H1 (cell line): ENCODE measurements around the gene NME3. TPM values are rescaled to one million over a fixed set of nuclear protein-coding genes. Genes with fewer than 3 reads are reported as not detected.

Source experiments
- BCL11A ChIP-seq, 2 experiments: IDR thresholded peaks; one replicate each; pipeline ENCODE4 v1.6.1; 2011; ENCODE audit warnings: low read depth in 2 of 2, low read length in 2 of 2, mild to moderate bottlenecking in 2 of 2
- CBX8 ChIP-seq: fragments of 300-800, 300-1000 bp; sonication (generic); IDR thresholded peaks from 2 replicates; pipeline ENCODE4 v1.7.1; 2016; ENCODE audit warnings: low read depth, low read length, borderline replicate concordance
- CREB1 ChIP-seq: IDR thresholded peaks from 2 replicates; pipeline ENCODE4 v1.6.1; 2012; ENCODE audit warnings: inconsistent platforms
- GABPA ChIP-seq: IDR thresholded peaks from 2 replicates; pipeline ENCODE4 v1.6.1; 2011; ENCODE audit warnings: mild to moderate bottlenecking, low read length, moderate library complexity, borderline replicate concordance; ENCODE audit not compliant: insufficient read depth
- JUND ChIP-seq: IDR thresholded peaks from 2 replicates; pipeline ENCODE4 v1.6.1; 2011; ENCODE audit warnings: mild to moderate bottlenecking, improper control_type of control experiment, low read length
- NANOG ChIP-seq: IDR thresholded peaks from 2 replicates; pipeline ENCODE4 v1.6.1; 2011; ENCODE audit warnings: low read length, low read depth, mild to moderate bottlenecking, inconsistent platforms; ENCODE audit not compliant: insufficient read depth, poor library complexity, severe bottlenecking
- RAD21 ChIP-seq, 2 experiments: IDR thresholded peaks in 1 of 2; conservative IDR thresholded peaks in 1 of 2; 2 replicates each; pipeline ENCODE4 v1.6.1; 2011; ENCODE audit warnings: low read depth in 2 of 2, low read length in 2 of 2, improper control_type of control experiment in 1 of 2, inconsistent platforms in 1 of 2, mild to moderate bottlenecking in 1 of 2, moderate library complexity in 1 of 2
- RBBP5 ChIP-seq: IDR thresholded peaks from 2 replicates; pipeline ENCODE4 v1.7.1; 2012; ENCODE audit warnings: low read depth, mild to moderate bottlenecking, inconsistent platforms, low read length, moderate library complexity, borderline replicate concordance
- RFX5 ChIP-seq: IDR thresholded peaks from 2 replicates; pipeline ENCODE4 v1.6.1; 2011; ENCODE audit warnings: low read depth, low read length, improper control_type of control experiment, borderline replicate concordance
- RXRA ChIP-seq: IDR thresholded peaks from 2 replicates; pipeline ENCODE4 v1.6.1; 2011; ENCODE audit warnings: low read depth, mild to moderate bottlenecking, low read length, moderate library complexity; ENCODE audit not compliant: insufficient read depth
- SP1 ChIP-seq: IDR thresholded peaks from 2 replicates; pipeline ENCODE4 v1.6.1; 2011; ENCODE audit warnings: low read depth, low read length
- SP4 ChIP-seq: IDR thresholded peaks from 2 replicates; pipeline ENCODE4 v1.6.1; 2012; ENCODE audit warnings: low read length, inconsistent platforms
- TAF1 ChIP-seq: IDR thresholded peaks from 2 replicates; pipeline ENCODE4 v1.6.1; 2011; ENCODE audit warnings: mild to moderate bottlenecking, low read depth, low read length
- TAF7 ChIP-seq: optimal IDR thresholded peaks from 2 replicates; pipeline ENCODE3; 2011; ENCODE audit warnings: low read depth, mild to moderate bottlenecking, inconsistent platforms, low read length, moderate library complexity, borderline replicate concordance
- TBP ChIP-seq: IDR thresholded peaks from 2 replicates; pipeline ENCODE4 v1.6.1; 2011; ENCODE audit warnings: low read depth, low read length, improper control_type of control experiment
- TCF12 ChIP-seq: IDR thresholded peaks from 2 replicates; pipeline ENCODE4 v1.6.1; 2011; ENCODE audit warnings: low read depth, mild to moderate bottlenecking, low read length
- YY1 ChIP-seq: IDR thresholded peaks from 2 replicates; pipeline ENCODE4 v1.6.1; 2011; ENCODE audit warnings: low read depth, mild to moderate bottlenecking, low read length
- ZNF274 ChIP-seq: IDR thresholded peaks from 2 replicates; pipeline ENCODE4 v1.7.0; 2012; ENCODE audit warnings: low read length, borderline replicate concordance; ENCODE audit errors: extremely low read depth
- polyA plus RNA-seq, 7 experiments: library from polyadenylated mRNA; depleted of rRNA in 3 of 7; stranded (reverse) in 5 of 7; unstranded in 2 of 7; fragments of >200 nt in 5 of 7; fragments of 200-250 nt in 2 of 7; gene quantifications; 1 replicate in 5 of 7; 2 replicates in 1 of 7; 4 replicates in 1 of 7; pipeline versions ENCODE4 v1.2.1 to v1.2.3, GENCODE V29; 2011 to 2013; ENCODE audit warnings: missing spikeins in 2 of 7, mixed read lengths in 2 of 7
- total RNA-seq: library from RNA; stranded (reverse); fragmentation: NEBNext Ultra II Directional; extraction: Animal tissue kit (Norgen Biotek cat#: 25700); gene quantifications from 2 replicates; pipeline ENCODE4 v1.2.1, GENCODE V29; 2021
- TF ChIP-seq, protein P1 (sequence below): IDR thresholded peaks from 2 replicates; pipeline ENCODE4 v1.6.1; 2012; ENCODE audit warnings: inconsistent platforms
- TF ChIP-seq, protein P2 (sequence below), 3 experiments: IDR thresholded peaks; 1 replicate in 2 of 3; 2 replicates in 1 of 3; pipeline versions ENCODE4 v1.5.1 to v1.6.1; 2011; ENCODE audit warnings: low read length in 3 of 3, mild to moderate bottlenecking in 3 of 3, inconsistent platforms in 2 of 3, low read depth in 1 of 3, moderate library complexity in 1 of 3; ENCODE audit not compliant: insufficient read depth in 1 of 3; ENCODE audit errors: control extremely low read depth in 1 of 3

NME3 gene
- total and polyA plus RNA-seq, 2 of the 8 experiments (the other 6 are each of a cell fraction or from before 2014, with no cell fraction given): 72.5 to 163 TPM

DNA sequence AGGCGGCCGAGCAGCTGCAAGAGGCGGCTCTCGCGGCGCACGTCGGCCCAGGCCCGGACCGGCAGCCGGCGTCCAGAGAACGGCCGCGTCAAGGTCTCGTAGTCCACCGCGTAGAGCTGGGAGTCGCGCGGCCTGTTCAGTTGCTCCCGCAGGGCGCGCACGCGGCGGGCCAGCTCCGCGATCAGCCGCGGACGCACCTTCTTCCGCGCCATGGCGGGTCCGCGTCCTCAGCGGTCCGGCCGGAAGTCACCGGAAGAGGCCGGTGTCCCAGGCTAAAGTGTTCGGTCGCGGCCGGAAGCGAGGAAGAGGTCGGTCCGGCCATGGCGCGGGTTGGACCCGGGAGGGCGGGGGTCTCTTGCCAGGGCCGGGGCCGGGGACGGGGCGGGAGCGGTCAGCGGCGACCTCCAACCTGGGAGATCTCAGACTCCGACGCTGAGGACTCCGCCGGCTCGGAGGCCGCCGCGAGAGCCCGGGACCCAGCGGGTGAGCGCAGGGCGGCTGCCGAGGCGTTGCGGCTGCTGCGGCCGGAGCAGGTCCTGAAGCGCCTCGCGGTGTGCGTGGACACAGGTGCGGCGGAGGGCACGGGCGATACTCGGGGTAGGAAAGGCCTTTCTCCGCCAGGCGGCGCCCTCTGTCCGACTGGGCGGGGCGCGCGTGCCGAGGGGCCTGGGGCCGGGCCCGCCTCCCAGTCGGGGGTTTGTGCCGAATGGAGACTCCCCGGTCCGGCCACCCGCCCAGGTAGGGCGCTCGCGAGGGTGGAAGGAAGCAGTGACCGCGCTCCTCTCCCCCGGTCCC is 1.8 kb upstream of the NME3 start, which contains the start of gene MRPS34 (continued):
- TF ChIP-seq CREB1: peak; percentile 71
- TF ChIP-seq YY1: peak; percentile 92
- no peak for TF ChIP-seq NANOG
- TF ChIP-seq TCF12: 0 out of 2 replicates have a peak, but pooled peaks have one; percentile 48
- no peak for TF ChIP-seq SP1
- TF ChIP-seq SP4: peak; percentile 23; the same call in 1 of the 2 replicates
- peak; percentile 27 to 50; a peak in 3 of 4 replicates for TF ChIP-seq RAD21 (IDR thresholded peaks at IDR 0.05 in 1 of 2, conservative IDR thresholded peaks at IDR 0.05 in 1 of 2; ENCODE audit: low read depth in 2 of 2, low read length in 2 of 2)
- TF ChIP-seq BCL11A (IDR thresholded peaks at IDR 0.05; ENCODE audit: low read depth in 2 of 2, low read length in 2 of 2): no peak
- TF ChIP-seq, protein P1, sequence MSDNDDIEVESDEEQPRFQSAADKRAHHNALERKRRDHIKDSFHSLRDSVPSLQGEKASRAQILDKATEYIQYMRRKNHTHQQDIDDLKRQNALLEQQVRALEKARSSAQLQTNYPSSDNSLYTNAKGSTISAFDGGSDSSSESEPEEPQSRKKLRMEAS: peak; percentile 81
- TF ChIP-seq, protein P2, sequence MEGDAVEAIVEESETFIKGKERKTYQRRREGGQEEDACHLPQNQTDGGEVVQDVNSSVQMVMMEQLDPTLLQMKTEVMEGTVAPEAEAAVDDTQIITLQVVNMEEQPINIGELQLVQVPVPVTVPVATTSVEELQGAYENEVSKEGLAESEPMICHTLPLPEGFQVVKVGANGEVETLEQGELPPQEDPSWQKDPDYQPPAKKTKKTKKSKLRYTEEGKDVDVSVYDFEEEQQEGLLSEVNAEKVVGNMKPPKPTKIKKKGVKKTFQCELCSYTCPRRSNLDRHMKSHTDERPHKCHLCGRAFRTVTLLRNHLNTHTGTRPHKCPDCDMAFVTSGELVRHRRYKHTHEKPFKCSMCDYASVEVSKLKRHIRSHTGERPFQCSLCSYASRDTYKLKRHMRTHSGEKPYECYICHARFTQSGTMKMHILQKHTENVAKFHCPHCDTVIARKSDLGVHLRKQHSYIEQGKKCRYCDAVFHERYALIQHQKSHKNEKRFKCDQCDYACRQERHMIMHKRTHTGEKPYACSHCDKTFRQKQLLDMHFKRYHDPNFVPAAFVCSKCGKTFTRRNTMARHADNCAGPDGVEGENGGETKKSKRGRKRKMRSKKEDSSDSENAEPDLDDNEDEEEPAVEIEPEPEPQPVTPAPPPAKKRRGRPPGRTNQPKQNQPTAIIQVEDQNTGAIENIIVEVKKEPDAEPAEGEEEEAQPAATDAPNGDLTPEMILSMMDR (IDR thresholded peaks at IDR 0.05; ENCODE audit: control extremely low read depth in 1 of 3, insufficient read depth in 1 of 3, low read depth in 1 of 3, low read length in 3 of 3): peak in 2 of 3 experiments; percentile 70 to 80; a peak in 3 of 4 replicates
- no peak for TF ChIP-seq RFX5
- peak; percentile 94 for TF ChIP-seq TAF1
- TF ChIP-seq ZNF274: no peak
- TF ChIP-seq GABPA: peak; percentile 99
- 0 out of 2 replicates have a peak, but pooled peaks have one; percentile 16 for TF ChIP-seq RBBP5
- peak; percentile 87 for TF ChIP-seq TAF7
- peak; percentile 35; the same call in 1 of the 2 replicates for TF ChIP-seq JUND
- peak; percentile 77; the same call in 1 of the 2 replicates for TF ChIP-seq TBP
- TF ChIP-seq CBX8: no peak
- TF ChIP-seq RXRA: no peak
